Activated CD8-positive, alpha-beta memory T cell treated with anti-CD3 and anti-CD28 coated beads for 4 hours (primary cell): Measurements from ENCODE around the gene XRRA1.
"Not testable (repeated sequence)": the region's sequence is repeated elsewhere in the genome, so short reads cannot be mapped to it uniquely, and the experiment has no call there.

Experiments used
- DNase-seq, 2 donors: peaks; one replicate each; pipeline ENCODE4 v3.0.0-alpha.2; 2020; ENCODE audit warnings: low read depth in 2 of 2

Gene XRRA1

GRCh38 chr11:74948898-74949752, at the start of gene XRRA1, which contains the start of gene SPCS2:
Gene XRRA1, minus strand, starts transcription at chr11:74949091. Its CDS starts 8,213 bp downstream, at chr11:74940878.
Gene SPCS2, plus strand, starts transcription at chr11:74949266. Its CDS starts 20 bp downstream, at chr11:74949286.
- peak; percentile 96 to 98 for DNase-seq

GRCh38 chr11:74992852-74993251, 44.0 kb upstream of the XRRA1 start:
- DNase-seq = no peak

- DNase-seq = no peak
Measured at GRCh38 chr11:74990941-74991340, 42.0 kb upstream of the XRRA1 start.

- not testable (repeated sequence) for DNase-seq
Measured at GRCh38 chr11:74990150-74990549, 41.3 kb upstream of the XRRA1 start.

- no peak for DNase-seq
Measured at GRCh38 chr11:74989260-74989638, 40.4 kb upstream of the XRRA1 start.

GRCh38 chr11:74988541-74989259, 39.8 kb upstream of the XRRA1 start, which contains the start of gene NEU3:
Gene NEU3, plus strand, starts transcription at chr11:74988933. Its CDS starts 128 bp downstream, at chr11:74989061.
- peak; percentile 71 to 74 for DNase-seq

GRCh38 chr11:74984730-74985129, 35.8 kb upstream of the XRRA1 start:
- no peak for DNase-seq

- no peak for DNase-seq
Measured at GRCh38 chr11:74984070-74984469, 35.2 kb upstream of the XRRA1 start.

- DNase-seq = no peak
Measured at GRCh38 chr11:74981888-74982287, 33.0 kb upstream of the XRRA1 start.

GRCh38 chr11:74980634-74981033, 31.7 kb upstream of the XRRA1 start:
- no peak for DNase-seq

GRCh38 chr11:74978041-74978440, 29.1 kb upstream of the XRRA1 start:
- DNase-seq = no peak

- DNase-seq = no peak
Measured at GRCh38 chr11:74971424-74971823, 22.5 kb upstream of the XRRA1 start.

- DNase-seq = no peak
Measured at GRCh38 chr11:74970852-74971395, 22.0 kb upstream of the XRRA1 start.

- DNase-seq = no peak
Measured at GRCh38 chr11:74966651-74967050, 17.8 kb upstream of the XRRA1 start.

- not testable (repeated sequence) for DNase-seq
Measured at GRCh38 chr11:74960128-74960527, 11.2 kb upstream of the XRRA1 start.

GRCh38 chr11:74957937-74958629, 9.2 kb upstream of the XRRA1 start:
- DNase-seq = no peak

GRCh38 chr11:74956397-74957015, 7.6 kb upstream of the XRRA1 start:
- no peak for DNase-seq

GRCh38 chr11:74954199-74954598, 5.3 kb upstream of the XRRA1 start:
- DNase-seq = no peak

GRCh38 chr11:74953451-74953850, 4.6 kb upstream of the XRRA1 start:
- no peak for DNase-seq

- no peak for DNase-seq
Measured at GRCh38 chr11:74952752-74953151, 3.9 kb upstream of the XRRA1 start.

- DNase-seq = no peak
Measured at GRCh38 chr11:74951226-74951625, 2.3 kb upstream of the XRRA1 start.
